IPS DF 19.7 (cell line): Measurements from ENCODE around the gene ARMC9.

Experiments
- DNase-seq: peaks from one replicate; pipeline ENCODE4 v3.0.0-alpha.2; 2013; ENCODE audit warnings: low read depth, low spot score

ARMC9 gene

GRCh38 chr2:231415029-231415428 lies 216.6 kb downstream of the ARMC9 start:
- DNase-seq: no peak

- no peak for DNase-seq
Observed at GRCh38 chr2:231418820-231419640, 220.6 kb downstream of the ARMC9 start.

- DNase-seq: no peak
Observed at GRCh38 chr2:231421051-231421580, 222.7 kb downstream of the ARMC9 start.

GRCh38 chr2:231422056-231422455 lies 223.6 kb downstream of the ARMC9 start:
- no peak for DNase-seq

- no peak for DNase-seq
Observed at GRCh38 chr2:231423176-231423575, 224.7 kb downstream of the ARMC9 start.
